Thymus (tissue), 2 donors: ENCODE results near the gene ZNF724. TPM values are rescaled to one million over a fixed set of nuclear protein-coding genes. Genes with fewer than 3 reads are reported as not detected.

ENCODE experiments used
- polyA plus RNA-seq: library from polyadenylated mRNA; stranded (reverse); fragments of 200-250 nt; gene quantifications from one replicate; pipeline ENCODE4 v1.2.3, GENCODE V29; 2013
- total RNA-seq: library from RNA; stranded (reverse); fragments of 120-200 nt; gene quantifications from one replicate; pipeline ENCODE4 v1.2.4, GENCODE V29; 2013
- donor health status: healthy.

Gene ZNF724
- total and polyA plus RNA-seq, 2 donors: 1.1 to 8.4 TPM

Other genes starting within 250 kb of the ZNF724 start
- not detected for gene ZNF728, start 247.2 kb downstream of the ZNF724 start, total RNA-seq
- 0.02 TPM for gene ZNF728, start 247.2 kb downstream of the ZNF724 start, polyA plus RNA-seq
- gene ZNF730, start 133.4 kb downstream of the ZNF724 start, total RNA-seq: 4.4 TPM
- gene ZNF730, start 133.4 kb downstream of the ZNF724 start, polyA plus RNA-seq: 0.23 TPM
- 38.5 TPM for gene ZNF91, start 145.1 kb upstream of the ZNF724 start, total RNA-seq
- gene ZNF91, start 145.1 kb upstream of the ZNF724 start, polyA plus RNA-seq: 17.8 TPM